ENCODE data around the gene ARHGAP24. TPM values are rescaled to one million over a fixed set of nuclear protein-coding genes. Genes with fewer than 3 reads are reported as not detected.

Gene ARHGAP24
- total and polyA plus RNA-seq, 4 donors = 1.8 to 15.2 (median 3.3) TPM

- TF ChIP-seq YY1 (IDR thresholded peaks at IDR 0.05) (no peak), FOXA1 (IDR thresholded peaks at IDR 0.05) (no peak)
Measured at GRCh38 chr4:85759388-85759787, 284.4 kb downstream of the ARHGAP24 start (continued).

DNA sequence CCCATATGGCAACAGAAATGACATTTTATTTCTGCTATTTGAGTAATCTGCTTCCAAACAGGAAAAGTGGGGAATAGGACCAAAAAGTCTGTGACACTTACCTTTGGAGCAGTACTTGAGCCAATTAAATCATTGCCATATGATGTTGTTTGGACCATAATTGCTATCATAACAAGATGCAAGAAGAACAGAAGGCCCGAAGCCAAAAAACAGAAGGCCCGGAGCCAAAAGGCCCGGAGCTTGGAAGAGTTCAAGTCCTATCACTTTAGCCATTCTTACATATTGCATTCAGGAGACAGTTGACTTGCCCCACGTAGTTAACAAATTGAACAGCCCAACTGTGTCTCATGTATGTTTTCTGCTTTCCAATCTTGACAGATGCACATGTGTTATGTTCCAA, 285.6 kb downstream of the ARHGAP24 start:
- Histone ChIP-seq H3K9ac (ENCODE audit: low read depth in 1 of 2, low read length in 2 of 2) (no peak overlapping the region), H3K27ac (ENCODE audit: low read depth in 1 of 2, low read length in 2 of 2) (peak overlapping the region in 1 of 2 donors; percentile 35), H3K9me3 (ENCODE audit: control insufficient read depth in 4 of 4, low read length in 3 of 4) (no peaks in the 10 kb centered on the region), H3K4me1 (ENCODE audit: control insufficient read depth in 4 of 4, insufficient read depth in 4 of 4, low read length in 3 of 4) (no peaks in the 10 kb centered on the region), H3K27me3 (ENCODE audit: control insufficient read depth in 4 of 4, insufficient read depth in 4 of 4, low read length in 3 of 4) (no peaks in the 10 kb centered on the region), H3K4me3 (ENCODE audit: low read depth in 1 of 3, low read length in 3 of 3) (no peak overlapping the region), H3K36me3 (ENCODE audit: control insufficient read depth in 4 of 4, insufficient read depth in 3 of 4, low read depth in 1 of 4, low read length in 3 of 4) (no peaks in the 10 kb centered on the region)
- DNase-seq (ENCODE audit: low spot score) = no peak
- 82% methylated on average over 4 of the region's 4 CpGs for WGBS
- TF ChIP-seq, protein P1, sequence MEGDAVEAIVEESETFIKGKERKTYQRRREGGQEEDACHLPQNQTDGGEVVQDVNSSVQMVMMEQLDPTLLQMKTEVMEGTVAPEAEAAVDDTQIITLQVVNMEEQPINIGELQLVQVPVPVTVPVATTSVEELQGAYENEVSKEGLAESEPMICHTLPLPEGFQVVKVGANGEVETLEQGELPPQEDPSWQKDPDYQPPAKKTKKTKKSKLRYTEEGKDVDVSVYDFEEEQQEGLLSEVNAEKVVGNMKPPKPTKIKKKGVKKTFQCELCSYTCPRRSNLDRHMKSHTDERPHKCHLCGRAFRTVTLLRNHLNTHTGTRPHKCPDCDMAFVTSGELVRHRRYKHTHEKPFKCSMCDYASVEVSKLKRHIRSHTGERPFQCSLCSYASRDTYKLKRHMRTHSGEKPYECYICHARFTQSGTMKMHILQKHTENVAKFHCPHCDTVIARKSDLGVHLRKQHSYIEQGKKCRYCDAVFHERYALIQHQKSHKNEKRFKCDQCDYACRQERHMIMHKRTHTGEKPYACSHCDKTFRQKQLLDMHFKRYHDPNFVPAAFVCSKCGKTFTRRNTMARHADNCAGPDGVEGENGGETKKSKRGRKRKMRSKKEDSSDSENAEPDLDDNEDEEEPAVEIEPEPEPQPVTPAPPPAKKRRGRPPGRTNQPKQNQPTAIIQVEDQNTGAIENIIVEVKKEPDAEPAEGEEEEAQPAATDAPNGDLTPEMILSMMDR (IDR thresholded peaks at IDR 0.05; ENCODE audit: low read depth, low read length, missing input control) = no peak
- TF ChIP-seq, protein P2, sequence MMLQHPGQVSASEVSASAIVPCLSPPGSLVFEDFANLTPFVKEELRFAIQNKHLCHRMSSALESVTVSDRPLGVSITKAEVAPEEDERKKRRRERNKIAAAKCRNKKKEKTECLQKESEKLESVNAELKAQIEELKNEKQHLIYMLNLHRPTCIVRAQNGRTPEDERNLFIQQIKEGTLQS (IDR thresholded peaks at IDR 0.05) = no peak
- TF ChIP-seq SP1 (IDR thresholded peaks at IDR 0.05) = no peak
- TF ChIP-seq NR2F2 (IDR thresholded peaks at IDR 0.05) = no peak
- TF ChIP-seq FOXA2 (IDR thresholded peaks at IDR 0.05) = no peak
- TF ChIP-seq YY1 (IDR thresholded peaks at IDR 0.05) = no peak
- no peak for TF ChIP-seq GABPA (IDR thresholded peaks at IDR 0.05 in 1 of 2, conservative IDR thresholded peaks at IDR 0.05 in 1 of 2)
- no peak for TF ChIP-seq JUND (IDR thresholded peaks at IDR 0.05)
- no peak for TF ChIP-seq HNF4G (IDR thresholded peaks at IDR 0.05)
- TF ChIP-seq REST (IDR thresholded peaks at IDR 0.05) = no peak
- TF ChIP-seq HNF4A (conservative IDR thresholded peaks at IDR 0.05) = no peak
- TF ChIP-seq, protein P3, sequence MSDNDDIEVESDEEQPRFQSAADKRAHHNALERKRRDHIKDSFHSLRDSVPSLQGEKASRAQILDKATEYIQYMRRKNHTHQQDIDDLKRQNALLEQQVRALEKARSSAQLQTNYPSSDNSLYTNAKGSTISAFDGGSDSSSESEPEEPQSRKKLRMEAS (IDR thresholded peaks at IDR 0.05) = no peak
- no peak for TF ChIP-seq RAD21 (IDR thresholded peaks at IDR 0.05)
- TF ChIP-seq TAF1 (conservative IDR thresholded peaks at IDR 0.05) = no peak
- TF ChIP-seq ZBTB33 (IDR thresholded peaks at IDR 0.05) = no peak
- no peak for TF ChIP-seq RXRA (IDR thresholded peaks at IDR 0.05)
- TF ChIP-seq FOXA1 (IDR thresholded peaks at IDR 0.05) = no peak

All from liver (tissue), 9 donors.